Retinal pigment epithelial cell (primary cell): ENCODE results near the gene TRAF1.
A peak's percentile ranks its signal among the peaks of the same experiment; 100 is the strongest.

Source experiments
- DNase-seq: peaks from one replicate; pipeline ENCODE4 v3.0.0-alpha.2; 2010; ENCODE audit warnings: low read depth
- H3K4me3 ChIP-seq: 2 replicates; pipeline ENCODE4 v1.5.1; 2011; ENCODE audit warnings: mild to moderate bottlenecking, low read length, control low read depth, moderate library complexity
- TF ChIP-seq, protein P1 (sequence below): conservative IDR thresholded peaks from 2 replicates; pipeline ENCODE4 v1.5.1; 2011; ENCODE audit warnings: low read depth, low read length, control low read depth, inconsistent platforms

TRAF1 gene

DNA sequence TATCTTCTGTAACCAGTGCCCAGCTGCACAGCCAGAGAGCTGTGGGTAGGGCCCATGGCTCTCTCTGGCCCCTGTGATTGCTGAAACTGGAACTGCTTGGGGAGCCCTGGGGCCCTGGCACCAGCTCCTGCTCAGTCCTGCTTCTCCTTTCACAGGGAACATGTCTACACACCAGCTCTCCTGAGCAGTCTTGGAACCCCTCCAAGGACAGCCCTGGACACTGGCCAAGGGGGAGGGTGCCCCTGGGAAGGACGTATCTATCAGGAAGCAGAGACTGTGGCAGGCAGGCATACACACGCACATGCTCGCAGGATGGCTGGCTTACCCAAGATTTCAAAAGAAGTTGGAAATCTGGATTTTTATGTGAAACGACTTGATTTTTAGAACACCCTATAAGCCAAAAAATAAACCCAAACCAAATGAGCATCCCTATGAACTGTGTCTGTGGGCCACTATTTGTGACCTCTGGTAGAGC is 8.8 kb upstream of the TRAF1 start:
- TF ChIP-seq, protein P1, sequence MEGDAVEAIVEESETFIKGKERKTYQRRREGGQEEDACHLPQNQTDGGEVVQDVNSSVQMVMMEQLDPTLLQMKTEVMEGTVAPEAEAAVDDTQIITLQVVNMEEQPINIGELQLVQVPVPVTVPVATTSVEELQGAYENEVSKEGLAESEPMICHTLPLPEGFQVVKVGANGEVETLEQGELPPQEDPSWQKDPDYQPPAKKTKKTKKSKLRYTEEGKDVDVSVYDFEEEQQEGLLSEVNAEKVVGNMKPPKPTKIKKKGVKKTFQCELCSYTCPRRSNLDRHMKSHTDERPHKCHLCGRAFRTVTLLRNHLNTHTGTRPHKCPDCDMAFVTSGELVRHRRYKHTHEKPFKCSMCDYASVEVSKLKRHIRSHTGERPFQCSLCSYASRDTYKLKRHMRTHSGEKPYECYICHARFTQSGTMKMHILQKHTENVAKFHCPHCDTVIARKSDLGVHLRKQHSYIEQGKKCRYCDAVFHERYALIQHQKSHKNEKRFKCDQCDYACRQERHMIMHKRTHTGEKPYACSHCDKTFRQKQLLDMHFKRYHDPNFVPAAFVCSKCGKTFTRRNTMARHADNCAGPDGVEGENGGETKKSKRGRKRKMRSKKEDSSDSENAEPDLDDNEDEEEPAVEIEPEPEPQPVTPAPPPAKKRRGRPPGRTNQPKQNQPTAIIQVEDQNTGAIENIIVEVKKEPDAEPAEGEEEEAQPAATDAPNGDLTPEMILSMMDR: no peak
- DNase-seq: peak; percentile 87
- no peak overlapping the region for H3K4me3 ChIP-seq

DNA sequence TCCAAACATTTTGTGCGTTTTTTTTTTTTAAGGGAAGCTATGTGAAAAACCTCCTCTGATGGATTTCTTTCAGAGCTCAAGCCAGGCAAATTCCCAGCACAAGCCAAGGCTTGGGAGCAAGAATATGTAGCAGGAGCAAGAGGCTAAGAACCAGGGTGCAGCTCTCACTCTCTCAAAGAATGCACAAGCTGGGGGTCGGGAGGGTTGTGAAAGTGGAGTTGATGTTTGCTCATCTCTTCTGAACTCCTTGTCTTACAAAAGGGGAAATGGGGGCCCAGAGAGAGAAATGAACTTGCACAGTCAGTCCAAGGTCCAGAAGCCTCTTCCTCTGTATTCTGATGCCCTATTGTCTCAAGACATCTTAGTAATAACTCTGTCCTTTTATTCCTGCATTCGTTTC is 7.7 kb upstream of the TRAF1 start:
- DNase-seq: no peak
- no peak overlapping the region for H3K4me3 ChIP-seq
- TF ChIP-seq, protein P1: no peak

DNA sequence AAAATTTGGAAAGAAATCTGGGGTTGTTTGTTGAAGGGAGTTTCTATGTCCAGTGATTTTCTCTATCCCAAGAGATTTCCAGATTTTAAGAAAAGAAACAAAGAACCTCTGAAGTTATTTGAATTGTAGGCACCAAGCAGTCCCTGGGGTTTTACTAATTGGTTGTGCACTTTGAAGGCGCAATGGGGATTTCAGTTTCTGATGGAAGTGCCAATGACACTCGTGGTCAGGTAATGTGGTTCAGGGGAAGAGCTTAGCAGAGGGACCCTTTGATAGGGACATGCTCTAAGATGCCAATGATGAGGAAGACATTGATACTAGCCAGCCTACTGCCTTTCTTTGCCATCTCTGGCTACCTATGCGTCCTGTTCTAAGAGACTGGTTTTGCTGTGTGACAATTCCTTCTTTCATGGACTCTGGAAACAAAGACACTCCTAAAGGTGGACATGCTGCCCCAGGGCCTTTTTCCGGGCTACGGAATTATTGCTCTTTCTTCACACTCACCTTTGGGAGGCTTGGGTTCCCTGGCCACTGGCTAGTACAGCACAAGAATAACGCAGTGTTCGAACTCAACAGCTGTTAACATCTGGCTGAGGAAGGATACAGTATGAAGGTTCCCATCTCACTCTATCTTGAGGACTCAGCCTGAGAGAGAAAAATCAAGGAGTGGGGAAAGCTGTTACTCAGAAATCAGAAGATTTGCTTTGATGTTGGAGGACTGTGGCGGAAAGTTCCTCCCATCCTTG is 6.9 kb upstream of the TRAF1 start:
- DNase-seq: no peak
- TF ChIP-seq, protein P1: no peak
- no peak overlapping the region for H3K4me3 ChIP-seq

DNA sequence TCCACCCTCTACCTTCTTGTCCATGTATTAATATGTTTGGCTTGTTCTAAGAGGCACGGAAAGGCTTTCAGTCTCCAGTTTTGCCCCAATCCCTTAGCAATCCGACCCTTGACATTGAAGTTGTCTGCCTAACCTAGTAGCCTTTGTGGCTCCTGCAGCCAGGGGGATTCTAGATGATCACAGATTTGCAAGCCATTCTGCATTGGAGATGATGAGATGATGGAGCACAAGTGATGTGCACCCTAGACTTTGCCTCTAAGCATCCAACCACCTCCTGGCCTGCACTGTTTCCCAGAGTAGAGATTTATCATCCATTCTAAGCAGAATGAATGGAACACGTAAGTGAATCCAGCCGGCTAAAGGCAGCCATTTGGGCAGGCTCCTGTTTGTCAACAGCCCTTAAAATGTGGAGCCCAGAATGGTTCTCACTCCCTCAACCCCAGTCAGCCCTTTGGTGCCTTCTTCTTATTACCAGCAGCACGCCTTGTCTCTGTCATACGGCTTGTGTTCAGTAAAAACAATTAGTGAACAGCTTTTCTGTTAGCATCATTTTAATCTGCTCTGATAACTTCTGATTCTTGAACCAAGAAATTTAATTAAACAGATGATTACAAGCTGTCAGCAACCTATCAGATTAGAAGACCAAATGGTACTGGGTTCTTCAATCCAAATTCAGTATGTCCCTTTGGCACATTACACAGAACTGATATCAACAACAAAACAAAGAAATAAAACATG is 5.7 kb upstream of the TRAF1 start:
- TF ChIP-seq, protein P1: no peak
- no peak overlapping the region for H3K4me3 ChIP-seq
- DNase-seq: no peak

DNA sequence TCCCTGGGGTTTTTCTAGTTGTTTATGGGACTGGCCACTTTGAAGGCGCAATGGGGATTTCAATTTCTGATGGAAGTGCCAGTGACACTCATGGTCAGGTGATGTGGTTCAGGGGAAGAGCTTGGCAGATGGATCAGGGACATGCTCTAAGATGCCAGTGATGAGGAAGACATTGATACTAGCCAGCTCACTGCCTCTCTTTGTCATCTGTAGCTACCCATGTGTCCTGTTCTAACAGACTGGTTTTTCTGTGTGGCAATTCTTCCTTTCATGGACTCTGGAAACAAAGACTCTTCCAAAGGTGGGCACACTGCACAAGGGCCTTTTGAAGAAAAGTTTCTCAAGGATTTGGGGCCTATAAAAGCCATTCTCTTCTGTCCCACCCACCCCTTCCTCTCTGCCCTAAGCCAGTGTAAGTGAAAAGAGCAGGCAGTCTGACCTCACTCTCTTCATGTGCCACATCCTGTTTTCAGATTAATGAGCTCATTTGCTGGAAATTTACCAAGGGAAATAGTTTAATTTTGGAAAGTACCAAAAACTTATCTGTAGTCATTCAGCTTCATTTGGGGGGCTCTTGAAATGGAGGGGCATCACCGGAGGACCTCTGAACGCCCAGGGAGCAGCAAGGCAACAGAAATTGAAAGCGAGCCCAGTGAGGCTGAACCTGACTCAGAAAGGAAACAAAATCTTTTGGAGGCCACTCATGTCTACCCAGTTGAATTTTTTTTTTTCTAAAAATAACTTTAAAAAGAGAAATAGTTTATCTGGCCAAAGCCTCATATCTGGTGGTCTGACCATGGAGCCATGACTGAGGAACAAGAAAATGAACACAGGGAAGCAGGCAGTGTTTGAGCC is 4.9 kb upstream of the TRAF1 start:
- DNase-seq: no peak
- H3K4me3 ChIP-seq: no peak overlapping the region
- TF ChIP-seq, protein P1: no peak

DNA sequence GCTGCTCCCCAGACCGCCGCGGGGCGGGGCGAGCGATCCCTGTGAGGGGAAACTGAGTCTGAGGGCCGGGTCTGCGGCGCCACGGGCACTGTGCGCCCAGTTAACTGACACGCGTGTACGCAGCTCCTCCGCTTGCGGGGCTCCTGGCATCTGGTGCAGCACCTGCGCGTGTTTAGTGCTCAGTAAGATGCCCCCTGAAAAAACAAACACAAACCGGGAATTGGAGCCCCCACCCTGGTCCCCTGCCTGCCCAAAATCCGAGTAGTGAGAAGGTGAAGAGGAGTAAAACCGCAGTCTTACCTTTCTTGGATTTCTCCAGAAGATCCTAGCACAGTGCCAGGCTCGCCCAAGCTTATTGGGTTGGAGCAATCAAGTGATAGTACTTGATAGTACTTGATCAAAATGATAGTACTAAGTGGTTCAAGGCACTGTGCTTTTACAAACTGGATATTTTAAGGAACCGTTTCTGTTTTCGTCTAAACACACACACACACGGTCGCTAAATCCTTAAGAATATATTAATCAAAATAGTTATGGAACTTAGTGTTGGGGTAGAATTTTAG is 2.7 kb upstream of the TRAF1 start:
- peak overlapping the region; percentile 56 for H3K4me3 ChIP-seq
- no peak for DNase-seq
- TF ChIP-seq, protein P1: peak; percentile 13
